Right kidney (tissue), 1 donor: Measurements from ENCODE around the gene ACKR1.

ENCODE experiments used
- DNase-seq: peaks from one replicate; pipeline ENCODE4 v3.0.0-alpha.2; 2016

Gene ACKR1

GRCh38 chr1:159187033-159187432 lies 17.6 kb upstream of the ACKR1 start:
- DNase-seq = no peak

- DNase-seq = no peak
These were observed 16.9 kb upstream of the ACKR1 start for GRCh38 chr1:159187647-159188374.

DNA sequence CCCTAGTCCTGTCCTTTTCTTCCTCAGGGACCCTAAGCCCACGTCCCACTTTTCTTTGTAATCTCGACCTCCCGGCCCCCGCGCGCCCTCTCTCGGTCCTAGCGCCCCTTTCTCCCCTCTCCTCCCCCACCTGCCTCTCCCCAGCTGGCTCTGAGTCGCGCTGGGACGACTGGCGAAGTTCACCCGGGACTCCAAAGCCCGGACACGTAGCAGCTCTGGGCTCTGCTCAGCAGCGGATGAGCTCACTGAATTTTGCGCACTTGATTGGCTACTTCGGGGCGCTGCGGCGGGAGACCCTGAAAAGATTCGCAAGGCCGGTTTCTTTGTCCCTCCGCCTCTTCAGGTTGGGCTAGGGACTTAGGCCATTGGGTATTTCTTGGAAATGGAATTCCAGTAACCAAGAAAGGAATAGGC lies 16.3 kb upstream of the ACKR1 start:
- DNase-seq = no peak

DNA sequence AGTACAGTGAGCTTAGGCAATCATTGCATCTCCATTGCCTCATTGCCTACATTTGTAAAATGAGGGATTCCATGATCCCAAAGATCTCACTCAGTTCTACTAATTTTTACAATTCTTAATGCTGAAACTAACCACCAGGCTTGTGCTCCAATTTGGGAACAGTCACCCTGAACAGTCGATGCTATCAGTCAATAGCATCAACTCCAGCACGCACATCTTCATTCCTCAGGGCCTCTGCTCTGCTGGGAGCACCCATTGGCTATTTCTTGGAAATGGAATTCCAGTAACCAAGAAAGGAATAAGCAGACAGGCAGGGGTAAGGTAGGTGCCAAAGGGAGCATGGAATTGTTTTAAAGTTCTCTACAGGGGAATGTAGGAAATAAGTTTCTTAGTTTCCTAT lies 14.2 kb upstream of the ACKR1 start:
- no peak for DNase-seq

DNA sequence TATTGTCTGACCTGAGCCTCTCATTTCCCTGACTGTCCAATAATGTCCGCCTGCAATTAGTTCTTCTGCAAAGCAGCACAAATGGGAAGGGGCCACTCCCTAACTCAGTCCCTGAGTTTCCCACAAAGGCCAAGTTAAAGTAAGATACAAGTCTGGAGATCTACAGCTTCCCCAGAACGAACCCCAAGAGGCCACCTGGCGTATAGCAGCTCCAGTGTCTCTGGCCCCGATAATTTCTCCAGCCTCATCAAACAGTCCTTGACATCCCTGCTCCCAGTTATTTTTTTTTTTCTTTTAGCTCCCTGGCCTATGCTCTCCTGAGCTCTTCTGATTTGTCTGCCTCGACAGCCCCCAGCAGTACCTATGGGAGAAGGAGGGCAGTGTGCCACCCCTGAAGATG lies 8.1 kb upstream of the ACKR1 start:
- DNase-seq = no peak

DNA sequence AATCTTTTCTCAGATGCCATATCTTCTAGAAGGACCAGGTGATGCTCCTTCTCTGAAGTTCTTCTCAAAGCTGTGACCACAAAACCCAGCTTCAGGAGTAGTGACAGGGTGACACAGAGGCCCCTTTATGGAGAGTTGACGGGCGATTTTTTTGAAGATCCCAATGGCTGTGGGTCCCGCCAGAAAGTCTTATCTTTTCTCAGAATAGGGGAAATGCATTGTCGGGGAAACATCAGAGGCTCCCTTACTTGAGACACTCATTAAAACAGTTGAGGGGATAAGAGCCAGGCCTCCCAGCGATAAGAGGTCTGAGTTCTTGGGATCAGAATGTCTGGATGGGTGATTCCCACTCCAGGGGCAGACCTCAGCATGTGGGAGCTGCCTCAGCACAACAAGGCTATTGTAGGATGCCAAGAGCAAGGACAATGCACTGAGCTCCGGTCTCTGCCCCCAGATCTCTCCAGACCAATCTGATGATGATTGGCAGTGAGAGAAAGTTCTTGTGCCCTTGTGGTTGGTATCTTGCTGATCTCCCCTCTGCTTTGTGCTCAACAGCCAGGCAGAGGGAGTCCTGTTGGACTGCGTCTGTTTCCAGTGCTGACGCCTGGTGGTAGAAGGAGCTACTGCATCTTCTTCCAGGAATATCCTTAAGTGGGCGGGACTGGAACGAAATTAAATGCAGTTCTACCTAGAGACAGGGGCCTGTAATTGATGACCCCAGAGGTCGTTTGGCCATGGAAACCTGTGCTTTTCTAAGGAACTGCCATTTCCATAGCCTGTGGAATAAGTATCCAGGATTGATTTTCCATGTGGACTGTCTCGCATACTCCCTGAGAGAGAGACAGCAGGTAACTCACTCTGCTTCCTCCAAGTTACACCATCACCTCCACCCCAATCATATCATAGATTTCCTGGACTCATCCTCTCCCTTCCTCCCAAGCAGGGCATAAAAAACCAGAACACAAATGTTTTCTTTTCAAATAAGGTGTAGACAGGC lies 6.8 kb upstream of the ACKR1 start:
- no peak for DNase-seq

DNA sequence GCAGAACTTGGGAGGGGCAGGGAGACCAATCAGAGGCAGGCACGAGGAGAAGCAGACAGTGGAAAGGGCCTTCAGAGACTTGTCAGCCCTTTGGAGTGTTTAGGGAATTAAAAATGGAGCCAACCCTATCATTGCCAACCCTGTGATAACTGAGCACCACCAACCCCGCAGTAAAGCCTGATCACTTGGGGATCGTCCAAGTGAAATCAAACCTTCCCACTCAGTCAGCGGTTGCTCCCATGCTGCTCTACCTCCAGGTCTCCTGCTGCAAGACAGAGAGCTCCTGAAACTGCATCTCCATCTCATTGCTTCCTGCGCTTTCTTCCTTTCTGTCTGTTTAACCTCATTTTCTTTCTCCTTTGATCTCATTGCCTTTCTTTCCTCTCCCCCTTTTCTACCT lies 4.8 kb upstream of the ACKR1 start:
- no peak for DNase-seq

DNA sequence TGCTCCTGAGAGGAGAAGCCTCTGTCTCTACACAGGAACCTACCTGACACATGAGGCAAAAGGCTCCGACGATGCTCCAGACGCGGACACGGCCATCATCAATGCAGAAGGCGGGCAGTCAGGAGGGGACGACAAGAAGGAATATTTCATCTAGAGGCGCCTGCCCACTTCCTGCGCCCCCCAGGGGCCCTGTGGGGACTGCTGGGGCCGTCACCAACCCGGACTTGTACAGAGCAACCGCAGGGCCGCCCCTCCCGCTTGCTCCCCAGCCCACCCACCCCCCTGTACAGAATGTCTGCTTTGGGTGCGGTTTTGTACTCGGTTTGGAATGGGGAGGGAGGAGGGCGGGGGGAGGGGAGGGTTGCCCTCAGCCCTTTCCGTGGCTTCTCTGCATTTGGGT lies 3.9 kb upstream of the ACKR1 start:
- DNase-seq = no peak

GRCh38 chr1:159201642-159202041 lies 3.0 kb upstream of the ACKR1 start:
- DNase-seq = no peak

DNA sequence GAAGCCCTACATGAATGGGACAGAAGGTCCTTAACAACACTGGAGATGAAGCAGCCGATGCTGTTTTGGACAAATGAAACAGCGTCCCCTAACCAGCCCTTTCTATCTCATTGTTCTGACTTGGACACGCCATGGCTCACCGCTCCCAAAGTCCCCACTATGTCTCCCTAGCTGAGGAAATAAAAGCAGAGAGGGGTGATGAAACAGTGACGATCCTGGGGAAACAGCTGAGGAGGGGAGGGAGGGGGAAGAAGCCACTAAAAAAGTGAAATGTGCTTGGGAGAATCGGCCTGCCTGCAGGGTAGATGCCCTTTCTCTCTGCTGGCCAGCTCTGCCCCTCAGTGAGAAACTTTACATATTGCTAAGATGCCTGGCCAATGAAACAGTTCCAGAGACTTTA lies 1.1 kb upstream of the ACKR1 start:
- DNase-seq = no peak

DNA sequence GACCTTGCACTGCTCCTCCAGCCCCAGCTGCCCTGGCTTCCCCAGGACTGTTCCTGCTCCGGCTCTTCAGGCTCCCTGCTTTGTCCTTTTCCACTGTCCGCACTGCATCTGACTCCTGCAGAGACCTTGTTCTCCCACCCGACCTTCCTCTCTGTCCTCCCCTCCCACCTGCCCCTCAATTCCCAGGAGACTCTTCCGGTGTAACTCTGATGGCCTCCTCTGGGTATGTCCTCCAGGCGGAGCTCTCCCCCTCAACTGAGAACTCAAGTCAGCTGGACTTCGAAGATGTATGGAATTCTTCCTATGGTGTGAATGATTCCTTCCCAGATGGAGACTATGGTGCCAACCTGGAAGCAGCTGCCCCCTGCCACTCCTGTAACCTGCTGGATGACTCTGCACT lies 550 bp downstream of the ACKR1 start:
- no peak for DNase-seq

DNA sequence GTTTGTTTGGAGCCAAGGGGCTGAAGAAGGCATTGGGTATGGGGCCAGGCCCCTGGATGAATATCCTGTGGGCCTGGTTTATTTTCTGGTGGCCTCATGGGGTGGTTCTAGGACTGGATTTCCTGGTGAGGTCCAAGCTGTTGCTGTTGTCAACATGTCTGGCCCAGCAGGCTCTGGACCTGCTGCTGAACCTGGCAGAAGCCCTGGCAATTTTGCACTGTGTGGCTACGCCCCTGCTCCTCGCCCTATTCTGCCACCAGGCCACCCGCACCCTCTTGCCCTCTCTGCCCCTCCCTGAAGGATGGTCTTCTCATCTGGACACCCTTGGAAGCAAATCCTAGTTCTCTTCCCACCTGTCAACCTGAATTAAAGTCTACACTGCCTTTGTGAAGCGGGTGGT lies 1.4 kb downstream of the ACKR1 start:
- no peak for DNase-seq

DNA sequence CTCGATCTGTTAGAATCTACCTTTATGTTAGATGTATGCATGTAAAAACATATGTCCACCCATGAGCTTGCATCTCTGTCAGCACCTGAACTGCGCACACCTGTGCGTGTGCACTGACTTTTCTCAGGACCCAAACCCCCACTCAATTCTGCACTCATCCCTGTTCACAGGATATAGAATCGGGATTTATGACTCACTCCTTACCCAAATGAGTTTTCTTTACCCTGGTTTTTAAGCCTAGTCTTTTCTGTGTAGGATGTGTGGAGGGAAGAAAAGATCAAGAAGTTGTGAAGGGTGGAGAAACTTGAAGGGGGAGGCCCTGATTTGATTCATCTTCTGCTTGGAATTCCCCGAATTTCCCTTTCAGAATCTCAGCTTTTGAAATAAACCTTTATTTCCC lies 2.4 kb downstream of the ACKR1 start:
- DNase-seq = no peak

DNA sequence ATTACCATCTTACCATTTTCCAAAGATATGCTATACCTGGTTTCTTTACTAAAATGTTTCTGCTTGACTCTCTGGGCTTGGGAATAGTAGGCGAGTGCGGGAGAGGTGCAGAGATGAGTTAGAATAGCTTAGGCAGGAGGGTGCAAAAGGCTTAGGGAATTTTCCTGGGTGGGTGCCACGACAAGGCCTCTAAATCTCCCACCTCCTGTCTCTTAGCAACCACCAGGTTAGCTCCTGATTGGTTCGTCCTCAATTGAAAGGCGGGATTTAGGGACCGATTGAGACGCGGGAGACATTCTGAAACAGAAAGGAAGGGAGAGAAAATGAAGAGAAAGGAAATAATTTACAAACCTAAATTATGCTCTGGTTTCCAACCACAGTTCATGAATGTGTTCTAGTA lies 3.1 kb downstream of the ACKR1 start:
- no peak for DNase-seq

GRCh38 chr1:159208175-159208825 lies 3.6 kb downstream of the ACKR1 start:
- DNase-seq = no peak

- DNase-seq = no peak
These were observed 4.4 kb downstream of the ACKR1 start for GRCh38 chr1:159209061-159209460.

- DNase-seq = no peak
These were observed 6.9 kb downstream of the ACKR1 start for GRCh38 chr1:159211331-159212136.

- no peak for DNase-seq
These were observed 7.9 kb downstream of the ACKR1 start for GRCh38 chr1:159212596-159212995.

- no peak for DNase-seq
These were observed 9.6 kb downstream of the ACKR1 start for GRCh38 chr1:159214149-159214760.

- DNase-seq = no peak
These were observed 14.3 kb downstream of the ACKR1 start for GRCh38 chr1:159218649-159219636.
